GM12891 (cell line): ENCODE measurements around the gene POR.

Experiments
- PAX5 ChIP-seq: IDR thresholded peaks from 2 replicates; pipeline ENCODE4 v1.6.1; 2011; ENCODE audit warnings: low read length, moderate library complexity, mild to moderate bottlenecking; ENCODE audit not compliant: insufficient read depth, severe bottlenecking
- POLR2A ChIP-seq: IDR thresholded peaks from 2 replicates; pipeline ENCODE4 v1.6.1; 2011; ENCODE audit warnings: low read depth, low read length, control low read depth
- POLR2AphosphoS5 ChIP-seq: IDR thresholded peaks from 2 replicates; pipeline ENCODE4 v1.6.1; 2011; ENCODE audit warnings: low read depth, low read length, control low read depth
- POU2F2 ChIP-seq: IDR thresholded peaks from 2 replicates; pipeline ENCODE4 v1.6.1; 2011; ENCODE audit warnings: low read depth, mild to moderate bottlenecking, control low read depth, low read length, moderate library complexity
- SPI1 ChIP-seq: IDR thresholded peaks from 2 replicates; pipeline ENCODE4 v1.6.1; 2011; ENCODE audit warnings: low read depth, low read length, control low read depth

DNA sequence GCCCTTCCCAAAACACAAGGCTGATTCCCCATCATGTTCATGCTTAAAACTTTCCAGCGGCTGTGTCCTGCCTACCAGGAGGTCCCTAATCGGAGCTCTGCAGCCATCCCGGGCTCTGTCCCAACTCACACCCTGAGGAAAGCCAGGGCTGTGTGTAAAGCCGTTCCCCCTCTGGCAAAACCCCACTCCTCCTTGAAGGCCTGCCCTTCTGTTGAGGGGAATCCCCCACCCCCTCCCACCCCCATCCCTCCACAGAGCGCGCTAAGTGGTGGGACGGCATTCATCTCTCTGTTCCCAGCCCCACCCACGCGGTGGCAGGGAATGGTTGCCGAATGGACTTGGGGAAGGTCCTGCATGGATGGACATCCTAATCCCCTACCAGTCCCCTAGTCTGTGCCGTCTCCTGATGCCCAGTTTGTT is 80.1 kb downstream of the POR start:
- TF ChIP-seq POLR2A (no peak), POLR2AphosphoS5 (no peak), PAX5 (no peak), SPI1 (no peak), POU2F2 (no peak)
